Mucosa of descending colon (tissue), 3 donors: ENCODE data around the gene ITPKB. TPM values are rescaled to one million over a fixed set of nuclear protein-coding genes. Genes with fewer than 3 reads are reported as not detected.

Experiments
- ATAC-seq: fragments of 200-7000 bp; cut with Tn5 transposase; one replicate; pipeline ENCODE4 v1.9.1; 2020; ENCODE audit warnings: mild to moderate bottlenecking, moderate library complexity
- DNase-seq, 3 donors: peaks; one replicate each; pipeline ENCODE4 v3.0.0-alpha.2; 2020
- H3K36me3 ChIP-seq: fragments of 200-600 bp; one replicate; pipeline ENCODE4 v1.8.0; 2021; ENCODE audit warnings: low read depth, mild to moderate bottlenecking
- H3K4me1 ChIP-seq: fragments of 200-600 bp; one replicate; pipeline ENCODE4 v1.8.0; 2021; ENCODE audit warnings: low read depth, mild to moderate bottlenecking
- H3K4me3 ChIP-seq: fragments of 200-600 bp; one replicate; pipeline ENCODE4 v1.8.0; 2021; ENCODE audit warnings: mild to moderate bottlenecking
- H3K9me3 ChIP-seq: fragments of 200-600 bp; one replicate; pipeline ENCODE4 v1.8.0; 2021; ENCODE audit warnings: mild to moderate bottlenecking
- intact Hi-C, 2 donors: fragments of 100-400 bp; cut with DNase I in 1 of 2; cut with micrococcal nuclease in 1 of 2; formaldehyde crosslinking; loops; one replicate each; pipeline versions ENCODE4 v1.11.0 to v1.11.1; 2022; cut with DNase I, micrococcal nuclease
- total RNA-seq, 3 donors: library from RNA; stranded (reverse); fragmentation: NEBNext Ultra II Directional in 2 of 3; extraction: Animal tissue kit (Norgen Biotek cat#: 25700) in 2 of 3; gene quantifications; one replicate each; pipeline versions ENCODE4 v1.2.1 to v1.2.4, GENCODE V29; 2021 to 2023
- TF ChIP-seq, protein P1 (sequence below): fragments of 200-600 bp; IDR thresholded peaks from one replicate; pipeline ENCODE4 v1.8.0; 2022; ENCODE audit warnings: antibody characterized with exemption, mild to moderate bottlenecking
- donor health status: DM: no; HTN: no; CAD: no; lungs with moderate emphysema.
- donor health status: DM: no; HTN: no; CAD: no.
- donor health status: DM: no; HTN: yes; CAD: no.

ITPKB gene
- total RNA-seq, 3 donors from 2014 or later, result 9.5 to 90.3 (median 11.7) TPM

GRCh38 chr1:226630592-226630991, 108.5 kb downstream of the ITPKB start:
- no peak overlapping the region for H3K4me3 ChIP-seq
- no peaks in the 10 kb centered on the region for H3K9me3 ChIP-seq
- H3K36me3 ChIP-seq, result no peaks in the 10 kb centered on the region
- intact Hi-C loops, result loop anchor here (5.0 kb wide), 1 partner anchor 197 kb away; no protein-coding TSS in a partner anchor
- TF ChIP-seq, protein P1, sequence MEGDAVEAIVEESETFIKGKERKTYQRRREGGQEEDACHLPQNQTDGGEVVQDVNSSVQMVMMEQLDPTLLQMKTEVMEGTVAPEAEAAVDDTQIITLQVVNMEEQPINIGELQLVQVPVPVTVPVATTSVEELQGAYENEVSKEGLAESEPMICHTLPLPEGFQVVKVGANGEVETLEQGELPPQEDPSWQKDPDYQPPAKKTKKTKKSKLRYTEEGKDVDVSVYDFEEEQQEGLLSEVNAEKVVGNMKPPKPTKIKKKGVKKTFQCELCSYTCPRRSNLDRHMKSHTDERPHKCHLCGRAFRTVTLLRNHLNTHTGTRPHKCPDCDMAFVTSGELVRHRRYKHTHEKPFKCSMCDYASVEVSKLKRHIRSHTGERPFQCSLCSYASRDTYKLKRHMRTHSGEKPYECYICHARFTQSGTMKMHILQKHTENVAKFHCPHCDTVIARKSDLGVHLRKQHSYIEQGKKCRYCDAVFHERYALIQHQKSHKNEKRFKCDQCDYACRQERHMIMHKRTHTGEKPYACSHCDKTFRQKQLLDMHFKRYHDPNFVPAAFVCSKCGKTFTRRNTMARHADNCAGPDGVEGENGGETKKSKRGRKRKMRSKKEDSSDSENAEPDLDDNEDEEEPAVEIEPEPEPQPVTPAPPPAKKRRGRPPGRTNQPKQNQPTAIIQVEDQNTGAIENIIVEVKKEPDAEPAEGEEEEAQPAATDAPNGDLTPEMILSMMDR, result no peak
- no peak for DNase-seq
- H3K4me1 ChIP-seq, result peaks cover 8% of the 10 kb centered on the region
- ATAC-seq, result no peak

DNA sequence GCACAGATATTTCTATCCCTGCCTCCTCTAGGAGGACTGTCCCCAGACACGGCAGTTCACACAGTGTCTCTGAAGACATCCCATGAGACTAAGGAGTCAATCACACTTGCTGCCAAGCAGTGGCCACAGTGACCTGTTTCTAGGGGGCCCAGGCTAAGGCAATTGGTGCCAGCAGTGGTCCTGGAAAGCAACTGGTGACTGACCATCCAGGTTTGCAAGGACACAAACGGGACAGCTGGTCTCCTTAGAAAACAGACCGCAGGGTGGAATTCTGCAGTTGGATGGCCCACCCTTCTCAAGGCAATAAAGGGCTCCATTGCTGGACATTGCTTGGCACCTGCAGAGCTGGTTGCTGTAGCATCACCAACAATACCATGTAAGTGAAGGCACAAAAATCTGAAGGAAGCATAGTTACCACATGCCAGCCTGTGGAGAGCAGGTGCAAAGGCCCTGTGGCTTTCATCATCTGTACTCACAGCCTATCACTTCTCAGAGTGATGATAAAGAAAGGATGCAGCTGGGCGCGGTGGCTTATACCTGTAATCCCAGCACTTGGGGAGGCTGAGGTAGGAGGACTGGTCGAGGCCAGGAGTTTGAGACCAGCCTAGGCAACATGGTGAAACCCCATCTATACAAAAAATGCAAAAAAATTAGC, 109.1 kb downstream of the ITPKB start:
- ATAC-seq (no peak), DNase-seq (peak in 1 of 3 donors; percentile 15)
- intact Hi-C loops, result loop anchor here (5.0 kb wide), 1 partner anchor 197 kb away; no protein-coding TSS in a partner anchor
- Histone ChIP-seq H3K4me3 (no peak overlapping the region), H3K4me1 (peaks cover 8% of the 10 kb centered on the region), H3K9me3 (no peaks in the 10 kb centered on the region), H3K36me3 (no peaks in the 10 kb centered on the region)
- TF ChIP-seq, protein P1, result no peak

DNA sequence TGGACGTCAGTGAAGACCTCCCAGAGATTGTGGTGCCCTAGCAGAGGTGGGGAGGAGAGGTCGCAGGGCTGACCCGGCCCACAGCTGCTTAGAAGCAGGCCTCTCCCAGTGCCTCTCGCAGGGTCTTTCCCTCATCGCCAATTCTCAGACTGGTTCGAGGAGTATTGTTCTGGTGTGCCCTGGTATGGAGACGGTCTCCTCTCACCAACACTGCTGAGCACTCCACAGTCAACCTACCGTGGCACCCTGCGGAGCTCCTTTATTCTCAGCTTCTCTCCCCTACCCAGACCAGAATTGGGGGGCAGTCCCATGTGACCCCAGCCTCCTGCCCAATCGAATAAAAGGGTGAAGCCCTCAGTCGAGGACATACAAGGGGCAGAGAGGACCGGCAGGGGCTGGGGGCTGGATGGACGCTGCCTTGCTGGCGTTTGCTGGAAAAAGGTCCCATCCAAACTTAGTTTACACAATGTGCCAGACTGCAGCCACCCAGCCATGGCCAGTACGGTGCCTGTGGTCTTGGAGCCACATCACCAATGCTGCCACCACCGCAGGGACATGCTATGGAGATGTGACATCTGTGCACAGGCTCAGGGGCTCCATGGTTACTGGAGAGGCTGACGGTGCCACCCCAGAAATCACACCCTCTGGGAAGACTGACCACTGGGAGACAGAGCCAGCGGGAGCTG, 109.7 kb downstream of the ITPKB start:
- intact Hi-C loops, result no loop called here
- H3K4me1 ChIP-seq, result peaks cover 8% of the 10 kb centered on the region
- DNase-seq, result no peak

GRCh38 chr1:226628612-226629155, 110.4 kb downstream of the ITPKB start:
- intact Hi-C loops, result no loop called here
- Histone ChIP-seq H3K4me1 (peaks cover 8% of the 10 kb centered on the region), H3K9me3 (no peaks in the 10 kb centered on the region), H3K36me3 (no peaks in the 10 kb centered on the region), H3K4me3 (no peak overlapping the region)
- TF ChIP-seq, protein P1, result no peak
- ATAC-seq (peak; percentile 46), DNase-seq (peak in 1 of 3 donors; percentile 23)

More for the DNA sequence above, 109.7 kb downstream of the ITPKB start:
- TF ChIP-seq, protein P1, result no peak
- Histone ChIP-seq H3K4me3 (no peak overlapping the region), H3K36me3 (no peaks in the 10 kb centered on the region), H3K9me3 (no peaks in the 10 kb centered on the region)
- ATAC-seq, result no peak

- TF ChIP-seq, protein P1, result no peak
- H3K4me3 ChIP-seq, result no peak overlapping the region
- no peaks in the 10 kb centered on the region for H3K9me3 ChIP-seq
- intact Hi-C loops, result no loop called here
- DNase-seq (peak in 1 of 3 donors; percentile 16), ATAC-seq (no peak)
- H3K4me1 ChIP-seq, result peaks cover 8% of the 10 kb centered on the region
- no peaks in the 10 kb centered on the region for H3K36me3 ChIP-seq
These were observed 111.0 kb downstream of the ITPKB start for GRCh38 chr1:226627924-226628611.
